Keratinocyte (primary cell): Measurements from ENCODE around the gene ACADM.
"Not testable (repeated sequence)": the region's sequence is repeated elsewhere in the genome, so short reads cannot be mapped to it uniquely, and the experiment has no call there.

Experiments used
- CTCF ChIP-seq, 3 experiments: IDR thresholded peaks in 1 of 3; conservative IDR thresholded peaks in 1 of 3; optimal IDR thresholded peaks in 1 of 3; 2 replicates in 2 of 3; 3 replicates in 1 of 3; pipeline versions ENCODE3 to v1.5.1; 2011; ENCODE audit warnings: low read length in 3 of 3, mild to moderate bottlenecking in 3 of 3, moderate library complexity in 2 of 3, control low read depth in 1 of 3, inconsistent platforms in 1 of 3; ENCODE audit not compliant: insufficient read depth in 2 of 3; ENCODE audit errors: extremely low read depth in 1 of 3
- EZH2 ChIP-seq: IDR thresholded peaks from one replicate; pipeline ENCODE4 v1.6.1; 2012; ENCODE audit warnings: inconsistent platforms, mild to moderate bottlenecking, low read length, moderate library complexity

DNA sequence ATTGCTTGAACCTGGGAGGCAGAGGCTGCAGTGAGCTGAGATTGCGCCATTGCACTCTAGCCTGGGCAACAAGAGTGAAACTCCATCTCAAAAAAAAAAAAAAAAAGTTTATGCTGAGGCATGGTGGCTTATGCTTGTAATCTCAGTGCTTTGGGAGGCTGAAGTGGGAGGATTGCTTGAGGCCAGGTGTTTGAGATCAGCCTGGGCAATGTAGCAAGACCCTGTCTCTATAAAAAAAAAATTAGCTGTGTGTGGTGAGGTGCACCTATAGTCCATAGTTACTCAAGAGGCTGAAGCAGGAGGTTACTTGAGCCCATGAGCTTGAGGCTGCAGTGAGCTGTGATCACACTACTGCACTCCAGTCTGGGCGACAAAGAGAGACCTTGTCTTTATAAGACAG lies 77.0 kb downstream of the ACADM start:
- TF ChIP-seq CTCF (optimal IDR thresholded peaks at IDR 0.05 in 1 of 3, IDR thresholded peaks at IDR 0.05 in 1 of 3, conservative IDR thresholded peaks at IDR 0.05 in 1 of 3; ENCODE audit: extremely low read depth in 1 of 3, insufficient read depth in 2 of 3, low read length in 3 of 3); EZH2: not testable (repeated sequence)
